Measurements from ENCODE around the gene LDLRAD3.

The LDLRAD3 gene

DNA sequence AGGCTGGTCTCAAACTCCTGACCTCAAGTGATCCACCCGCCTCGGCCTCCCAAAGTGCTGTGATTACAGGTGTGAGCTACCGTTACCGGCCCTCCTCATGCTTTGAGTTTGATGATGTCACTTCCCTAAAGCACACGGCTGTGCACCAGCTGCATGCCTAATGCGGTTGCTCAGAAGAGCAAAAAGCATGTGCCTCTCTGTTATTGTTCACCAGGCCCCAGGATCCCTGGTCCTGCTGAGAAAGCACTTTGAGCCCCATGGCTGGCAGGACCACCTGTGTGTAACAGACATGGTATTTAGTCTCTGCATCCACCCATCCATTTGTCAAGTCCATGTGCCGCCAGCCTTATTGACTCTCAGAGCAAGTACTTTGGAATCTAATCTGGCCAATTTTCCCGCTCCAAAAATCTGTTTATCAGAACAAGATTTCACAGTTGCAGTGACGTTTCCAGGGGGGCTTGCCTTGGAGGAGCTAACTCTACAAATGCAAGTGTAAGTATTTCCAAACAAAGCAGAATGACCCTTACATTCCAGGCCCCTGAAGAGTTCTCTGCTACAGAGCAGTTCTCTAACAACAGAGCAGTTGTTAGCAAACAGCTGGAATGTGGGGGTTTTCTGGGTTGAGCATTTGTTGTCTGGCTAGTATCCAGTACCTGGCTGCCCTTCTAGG, 89.4 kb downstream of the LDLRAD3 start:
- DNase-seq (ENCODE audit: low read depth): no peak
- in situ Hi-C loops (cut with HindIII; ENCODE audit: low sequenced_read_pairs): no loop called here
- no peak overlapping the region for H3K4me3 ChIP-seq (ENCODE audit: low read depth, low read length)
- TF ChIP-seq, protein P1, sequence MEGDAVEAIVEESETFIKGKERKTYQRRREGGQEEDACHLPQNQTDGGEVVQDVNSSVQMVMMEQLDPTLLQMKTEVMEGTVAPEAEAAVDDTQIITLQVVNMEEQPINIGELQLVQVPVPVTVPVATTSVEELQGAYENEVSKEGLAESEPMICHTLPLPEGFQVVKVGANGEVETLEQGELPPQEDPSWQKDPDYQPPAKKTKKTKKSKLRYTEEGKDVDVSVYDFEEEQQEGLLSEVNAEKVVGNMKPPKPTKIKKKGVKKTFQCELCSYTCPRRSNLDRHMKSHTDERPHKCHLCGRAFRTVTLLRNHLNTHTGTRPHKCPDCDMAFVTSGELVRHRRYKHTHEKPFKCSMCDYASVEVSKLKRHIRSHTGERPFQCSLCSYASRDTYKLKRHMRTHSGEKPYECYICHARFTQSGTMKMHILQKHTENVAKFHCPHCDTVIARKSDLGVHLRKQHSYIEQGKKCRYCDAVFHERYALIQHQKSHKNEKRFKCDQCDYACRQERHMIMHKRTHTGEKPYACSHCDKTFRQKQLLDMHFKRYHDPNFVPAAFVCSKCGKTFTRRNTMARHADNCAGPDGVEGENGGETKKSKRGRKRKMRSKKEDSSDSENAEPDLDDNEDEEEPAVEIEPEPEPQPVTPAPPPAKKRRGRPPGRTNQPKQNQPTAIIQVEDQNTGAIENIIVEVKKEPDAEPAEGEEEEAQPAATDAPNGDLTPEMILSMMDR (IDR thresholded peaks at IDR 0.05; ENCODE audit: low read depth, low read length, missing control alignments): no peak

DNA sequence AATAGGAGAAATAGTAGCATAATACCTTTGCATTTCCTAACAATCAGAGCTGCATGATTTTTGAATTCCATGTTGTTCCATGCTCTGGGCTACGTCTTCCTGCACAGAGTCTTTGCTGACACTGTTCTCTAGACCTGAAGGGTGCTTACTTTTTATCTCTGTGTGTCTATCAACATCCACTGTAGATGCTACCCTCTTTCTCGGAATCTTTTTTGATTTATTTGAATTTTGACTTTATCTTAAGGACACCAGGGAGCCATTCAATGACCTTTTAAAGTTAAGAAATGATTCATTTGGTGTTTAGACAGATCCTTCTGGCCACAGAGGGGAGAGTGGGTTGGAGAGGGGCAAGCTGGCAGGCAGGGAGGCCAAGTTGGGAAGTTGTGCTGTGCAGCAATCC, 90.1 kb downstream of the LDLRAD3 start:
- DNase-seq (ENCODE audit: low read depth): no peak
- H3K4me3 ChIP-seq (ENCODE audit: low read depth, low read length): no peak overlapping the region
- TF ChIP-seq, protein P1 (IDR thresholded peaks at IDR 0.05; ENCODE audit: low read depth, low read length, missing control alignments): no peak
- in situ Hi-C loops (cut with HindIII; ENCODE audit: low sequenced_read_pairs): no loop called here

DNA sequence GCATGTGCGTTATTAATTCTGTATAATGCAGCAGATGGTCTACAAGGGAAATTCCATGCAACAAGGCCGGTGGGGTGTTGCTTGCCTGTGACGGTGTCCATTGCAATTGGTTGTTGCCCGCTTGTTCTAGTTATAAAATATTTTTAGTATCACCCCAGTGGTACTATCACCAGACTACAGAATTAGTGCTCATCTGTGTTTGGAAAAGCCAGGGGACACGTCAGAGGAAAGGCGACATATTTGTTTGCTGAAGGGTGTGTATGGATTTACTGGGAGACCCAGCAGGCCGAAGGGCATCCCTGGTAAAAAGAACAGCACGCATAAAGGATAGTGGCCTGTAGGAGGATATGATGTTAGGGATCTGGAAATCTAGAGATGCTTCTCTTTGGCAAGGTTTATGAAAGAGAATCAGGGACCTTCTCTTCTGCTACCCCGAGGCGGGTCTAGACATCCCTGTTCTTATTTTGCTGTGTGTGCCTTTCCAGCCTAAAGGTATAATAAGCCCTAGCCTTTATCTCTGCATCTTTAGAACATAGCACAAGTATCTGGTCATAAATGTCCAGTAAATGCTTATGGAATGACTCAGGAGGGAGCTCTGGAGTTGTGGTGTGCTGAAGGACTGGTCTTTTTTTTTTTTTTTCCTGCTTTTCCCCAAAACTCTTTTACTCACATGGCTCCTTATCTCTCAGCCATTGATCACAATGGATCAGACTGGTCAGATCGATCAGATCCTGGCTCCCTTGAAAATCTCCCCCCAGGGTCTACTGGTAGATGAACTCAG, 90.9 kb downstream of the LDLRAD3 start:
- no peak overlapping the region for H3K4me3 ChIP-seq (ENCODE audit: low read depth, low read length)
- in situ Hi-C loops (cut with HindIII; ENCODE audit: low sequenced_read_pairs): no loop called here
- DNase-seq (ENCODE audit: low read depth): peak; percentile 48
- TF ChIP-seq, protein P1 (IDR thresholded peaks at IDR 0.05; ENCODE audit: low read depth, low read length, missing control alignments): no peak

DNA sequence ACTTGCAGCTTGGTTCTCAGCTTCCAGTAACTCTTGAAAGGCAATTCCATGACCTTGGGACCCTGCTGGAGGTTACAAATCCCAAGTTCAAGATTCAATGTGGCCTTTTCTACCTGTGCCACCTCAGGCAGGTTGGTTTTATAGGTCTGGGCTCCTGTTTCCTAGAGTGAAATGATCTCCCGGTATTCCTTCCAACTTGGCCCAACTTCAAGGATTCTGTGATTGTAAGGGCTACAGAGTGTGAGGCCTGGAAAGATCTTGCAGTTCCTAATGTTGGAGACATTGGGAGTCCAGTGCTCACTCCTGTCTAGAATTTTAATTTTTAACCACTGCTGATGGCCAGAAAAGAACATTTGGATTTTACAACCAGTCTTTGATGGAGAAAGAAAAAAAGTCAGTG, 91.6 kb downstream of the LDLRAD3 start:
- in situ Hi-C loops (cut with HindIII; ENCODE audit: low sequenced_read_pairs): no loop called here
- no peak overlapping the region for H3K4me3 ChIP-seq (ENCODE audit: low read depth, low read length)
- DNase-seq (ENCODE audit: low read depth): no peak
- TF ChIP-seq, protein P1 (IDR thresholded peaks at IDR 0.05; ENCODE audit: low read depth, low read length, missing control alignments): no peak

DNA sequence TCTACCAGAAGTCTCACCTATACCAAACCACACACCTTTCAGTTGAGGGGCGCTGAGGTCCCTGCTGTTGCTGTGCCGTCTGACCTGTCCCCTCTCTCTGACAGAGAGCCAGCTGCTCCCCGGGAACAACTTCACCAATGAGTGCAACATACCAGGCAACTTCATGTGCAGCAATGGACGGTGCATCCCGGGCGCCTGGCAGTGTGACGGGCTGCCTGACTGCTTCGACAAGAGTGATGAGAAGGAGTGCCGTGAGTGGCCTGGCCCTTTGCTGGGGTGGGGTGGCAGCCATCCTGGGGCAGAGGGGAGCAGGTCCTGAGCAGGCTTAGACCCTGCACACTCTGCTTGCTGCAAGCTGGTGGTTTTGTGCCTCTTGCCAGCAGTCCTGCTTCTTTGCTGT, 92.1 kb downstream of the LDLRAD3 start:
- TF ChIP-seq, protein P1 (IDR thresholded peaks at IDR 0.05; ENCODE audit: low read depth, low read length, missing control alignments): no peak
- in situ Hi-C loops (cut with HindIII; ENCODE audit: low sequenced_read_pairs): no loop called here
- H3K4me3 ChIP-seq (ENCODE audit: low read depth, low read length): no peak overlapping the region
- DNase-seq (ENCODE audit: low read depth): no peak

DNA sequence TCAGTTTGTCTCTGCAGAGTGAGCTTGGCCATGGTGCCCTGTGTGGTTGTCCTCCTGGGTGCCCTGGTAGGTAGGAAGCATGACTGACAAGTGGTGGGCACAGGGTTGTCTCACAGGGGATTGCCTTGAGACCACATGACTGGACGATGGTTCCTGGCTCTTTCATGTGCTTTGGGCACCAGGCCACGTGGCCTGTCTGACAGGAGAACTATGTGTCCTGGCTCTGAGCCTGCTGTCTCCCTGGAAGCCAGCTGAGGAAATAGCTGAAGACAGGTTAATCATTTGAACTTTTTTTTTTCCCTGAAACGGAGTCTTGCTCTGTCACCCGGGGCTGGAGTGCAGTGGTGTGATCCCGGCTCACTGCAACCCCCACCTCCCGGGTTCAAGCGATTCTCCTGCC, 93.2 kb downstream of the LDLRAD3 start:
- in situ Hi-C loops (cut with HindIII; ENCODE audit: low sequenced_read_pairs): no loop called here
- DNase-seq (ENCODE audit: low read depth): no peak
- TF ChIP-seq, protein P1 (IDR thresholded peaks at IDR 0.05; ENCODE audit: low read depth, low read length, missing control alignments): no peak
- no peak overlapping the region for H3K4me3 ChIP-seq (ENCODE audit: low read depth, low read length)

Data from astrocyte of the cerebellum (primary cell).